ENCODE data around the gene MMAA. TPM values are rescaled to one million over a fixed set of nuclear protein-coding genes. Genes with fewer than 3 reads are reported as not detected.

The MMAA gene
- total and polyA plus RNA-seq, 2 experiments from 2014 or later, result 4.9 to 5.9 TPM

GRCh38 chr4:145663194-145663593, 44.0 kb downstream of the MMAA start:
- Histone ChIP-seq H3K9me2 (ENCODE audit: insufficient read depth) (0 out of 2 replicates have a peak, but pooled peaks cover 2% of the 10 kb centered on the region), H3F3A (replicated peaks; ENCODE audit: low read depth) (no peaks in the 10 kb centered on the region), H3K4me1 (ENCODE audit: insufficient read depth) (no peaks in the 10 kb centered on the region), H3K4me2 (no peak overlapping the region), H3K79me2 (replicated peaks; ENCODE audit: insufficient read depth) (no peaks in the 10 kb centered on the region), H3K27ac (ENCODE audit: low read depth) (no peak overlapping the region), H4K20me1 (replicated peaks; ENCODE audit: insufficient read depth) (no peaks in the 10 kb centered on the region), H3K4me3 (no peak overlapping the region), H3K27me3 (ENCODE audit: insufficient read depth) (no peaks in the 10 kb centered on the region), H3K36me3 (ENCODE audit: insufficient read depth) (0 out of 2 replicates have a peak, but pooled peaks cover 4% of the 10 kb centered on the region), H2AFZ (no peak overlapping the region)
- Mint-ChIP-seq H3K4me1 (no peaks in the 10 kb centered on the region), H3K27me3 (ENCODE audit: insufficient read depth, low read depth, poor library complexity) (no peaks in the 10 kb centered on the region), H3K27ac (no peak overlapping the region), H3K9me3 (no peaks in the 10 kb centered on the region), H3K4me3 (no peak overlapping the region), H3K36me3 (ENCODE audit: low read depth) (peaks cover 3% of the 10 kb centered on the region; the same call in 1 of the 3 replicates)
- no peak for DNase-seq (ENCODE audit: low spot score)
- ATAC-seq, result no peak
- TF ChIP-seq, protein P1, sequence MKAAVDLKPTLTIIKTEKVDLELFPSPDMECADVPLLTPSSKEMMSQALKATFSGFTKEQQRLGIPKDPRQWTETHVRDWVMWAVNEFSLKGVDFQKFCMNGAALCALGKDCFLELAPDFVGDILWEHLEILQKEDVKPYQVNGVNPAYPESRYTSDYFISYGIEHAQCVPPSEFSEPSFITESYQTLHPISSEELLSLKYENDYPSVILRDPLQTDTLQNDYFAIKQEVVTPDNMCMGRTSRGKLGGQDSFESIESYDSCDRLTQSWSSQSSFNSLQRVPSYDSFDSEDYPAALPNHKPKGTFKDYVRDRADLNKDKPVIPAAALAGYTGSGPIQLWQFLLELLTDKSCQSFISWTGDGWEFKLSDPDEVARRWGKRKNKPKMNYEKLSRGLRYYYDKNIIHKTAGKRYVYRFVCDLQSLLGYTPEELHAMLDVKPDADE (IDR thresholded peaks at IDR 0.05), result no peak
- no peak for TF ChIP-seq ZNF462 (CRISPR knock-in tag; IDR thresholded peaks at IDR 0.05)
- TF ChIP-seq ZNF114 (CRISPR knock-in tag; IDR thresholded peaks at IDR 0.05), result no peak
- TF ChIP-seq, protein P2, sequence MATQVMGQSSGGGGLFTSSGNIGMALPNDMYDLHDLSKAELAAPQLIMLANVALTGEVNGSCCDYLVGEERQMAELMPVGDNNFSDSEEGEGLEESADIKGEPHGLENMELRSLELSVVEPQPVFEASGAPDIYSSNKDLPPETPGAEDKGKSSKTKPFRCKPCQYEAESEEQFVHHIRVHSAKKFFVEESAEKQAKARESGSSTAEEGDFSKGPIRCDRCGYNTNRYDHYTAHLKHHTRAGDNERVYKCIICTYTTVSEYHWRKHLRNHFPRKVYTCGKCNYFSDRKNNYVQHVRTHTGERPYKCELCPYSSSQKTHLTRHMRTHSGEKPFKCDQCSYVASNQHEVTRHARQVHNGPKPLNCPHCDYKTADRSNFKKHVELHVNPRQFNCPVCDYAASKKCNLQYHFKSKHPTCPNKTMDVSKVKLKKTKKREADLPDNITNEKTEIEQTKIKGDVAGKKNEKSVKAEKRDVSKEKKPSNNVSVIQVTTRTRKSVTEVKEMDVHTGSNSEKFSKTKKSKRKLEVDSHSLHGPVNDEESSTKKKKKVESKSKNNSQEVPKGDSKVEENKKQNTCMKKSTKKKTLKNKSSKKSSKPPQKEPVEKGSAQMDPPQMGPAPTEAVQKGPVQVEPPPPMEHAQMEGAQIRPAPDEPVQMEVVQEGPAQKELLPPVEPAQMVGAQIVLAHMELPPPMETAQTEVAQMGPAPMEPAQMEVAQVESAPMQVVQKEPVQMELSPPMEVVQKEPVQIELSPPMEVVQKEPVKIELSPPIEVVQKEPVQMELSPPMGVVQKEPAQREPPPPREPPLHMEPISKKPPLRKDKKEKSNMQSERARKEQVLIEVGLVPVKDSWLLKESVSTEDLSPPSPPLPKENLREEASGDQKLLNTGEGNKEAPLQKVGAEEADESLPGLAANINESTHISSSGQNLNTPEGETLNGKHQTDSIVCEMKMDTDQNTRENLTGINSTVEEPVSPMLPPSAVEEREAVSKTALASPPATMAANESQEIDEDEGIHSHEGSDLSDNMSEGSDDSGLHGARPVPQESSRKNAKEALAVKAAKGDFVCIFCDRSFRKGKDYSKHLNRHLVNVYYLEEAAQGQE (IDR thresholded peaks at IDR 0.05; ENCODE audit: unreplicated experiment), result no peak
- TF ChIP-seq CREB1 (CRISPR knock-in tag; IDR thresholded peaks at IDR 0.05; ENCODE audit: low read depth), result no peak
- TF ChIP-seq EZH2phosphoT487 (IDR thresholded peaks at IDR 0.05; ENCODE audit: unreplicated experiment), result no peak
- TF ChIP-seq STAT1 (IDR thresholded peaks at IDR 0.05; ENCODE audit: unreplicated experiment), result no peak
- TF ChIP-seq ZNF331 (CRISPR knock-in tag; IDR thresholded peaks at IDR 0.05; ENCODE audit: low read depth), result no peak
- TF ChIP-seq CTCF (conservative IDR thresholded peaks at IDR 0.05; ENCODE audit: low read depth in 2 of 2), result no peak
- no peak for TF ChIP-seq JUNB (IDR thresholded peaks at IDR 0.05; ENCODE audit: unreplicated experiment)
- TF ChIP-seq POLR2AphosphoS5 (IDR thresholded peaks at IDR 0.05; ENCODE audit: low read depth), result no peak
- no peak for TF ChIP-seq NANOG (IDR thresholded peaks at IDR 0.05; ENCODE audit: borderline replicate concordance)
- no peak for TF ChIP-seq EZH2 (IDR thresholded peaks at IDR 0.05; ENCODE audit: low read depth, unreplicated experiment)

All from GM23338 (cell line).